GM12891 (cell line): ENCODE data around the gene KRT9.

ENCODE experiments used
- POLR2A ChIP-seq: IDR thresholded peaks from 2 replicates; pipeline ENCODE4 v1.6.1; 2011; ENCODE audit warnings: low read depth, low read length, control low read depth
- POLR2AphosphoS5 ChIP-seq: IDR thresholded peaks from 2 replicates; pipeline ENCODE4 v1.6.1; 2011; ENCODE audit warnings: low read depth, low read length, control low read depth
- TAF1 ChIP-seq: IDR thresholded peaks from 2 replicates; pipeline ENCODE4 v1.6.1; 2011; ENCODE audit warnings: low read depth, low read length, control low read depth

DNA sequence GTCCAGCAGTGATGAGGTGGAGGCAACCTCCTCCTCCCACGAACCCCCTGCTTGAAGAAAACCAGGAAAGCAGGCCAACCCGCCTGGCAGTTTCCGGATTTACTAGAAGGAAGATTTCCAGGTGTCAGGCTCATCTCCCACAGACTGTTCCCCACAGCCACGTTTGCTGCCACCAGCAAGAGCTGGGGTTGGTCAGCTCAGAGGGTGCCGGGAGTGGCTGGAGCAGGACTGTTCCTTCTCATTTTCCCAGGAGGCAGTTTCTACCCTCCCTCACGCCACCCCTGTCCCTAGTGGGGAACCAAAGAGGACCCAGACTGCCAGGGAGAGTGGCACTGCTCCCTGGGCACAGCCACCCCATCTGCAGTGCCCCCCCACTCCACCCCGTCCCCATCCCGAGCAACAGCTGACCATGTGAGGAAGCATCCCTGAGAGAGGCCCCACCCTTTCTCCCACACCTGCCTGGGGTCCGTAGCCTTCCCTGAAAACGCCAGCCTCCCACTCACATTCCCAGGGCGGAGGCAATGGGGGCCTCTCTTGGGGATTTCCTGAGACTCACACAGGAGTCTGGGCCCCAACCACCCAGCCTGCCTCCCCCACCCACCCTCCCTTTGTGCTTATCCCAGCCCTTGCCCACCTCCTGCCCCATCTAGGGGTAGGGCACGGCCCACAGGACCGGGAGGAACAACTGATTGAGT is 46.6 kb upstream of the KRT9 start:
- TF ChIP-seq TAF1, result no peak
- no peak for TF ChIP-seq POLR2A
- no peak for TF ChIP-seq POLR2AphosphoS5
